ENCODE data around the gene VGLL2.

Gene VGLL2

GRCh38 chr6:117268924-117269323, 3.6 kb downstream of the VGLL2 start:
- no peak for DNase-seq (ENCODE audit: low read depth, low spot score)

GRCh38 chr6:117269638-117270054, 4.3 kb downstream of the VGLL2 start:
- no peak for DNase-seq (ENCODE audit: low read depth, low spot score)

- no peak for DNase-seq (ENCODE audit: low read depth, low spot score)
Measured at GRCh38 chr6:117270055-117270842, 4.9 kb downstream of the VGLL2 start.

GRCh38 chr6:117270843-117271507, 5.6 kb downstream of the VGLL2 start:
- DNase-seq (ENCODE audit: low read depth, low spot score): no peak

GRCh38 chr6:117272032-117272866, 6.9 kb downstream of the VGLL2 start:
- DNase-seq (ENCODE audit: low read depth, low spot score): no peak

- DNase-seq (ENCODE audit: low read depth, low spot score): no peak
Measured at GRCh38 chr6:117272891-117273290, 7.5 kb downstream of the VGLL2 start.

GRCh38 chr6:117275205-117275604, 9.8 kb downstream of the VGLL2 start:
- no peak for DNase-seq (ENCODE audit: low read depth, low spot score)

GRCh38 chr6:117275711-117276110, 10.4 kb downstream of the VGLL2 start:
- DNase-seq (ENCODE audit: low read depth, low spot score): no peak

- DNase-seq (ENCODE audit: low read depth, low spot score): no peak
Measured at GRCh38 chr6:117276778-117277316, 11.5 kb downstream of the VGLL2 start.

GRCh38 chr6:117280922-117281321, 15.6 kb downstream of the VGLL2 start:
- DNase-seq (ENCODE audit: low read depth, low spot score): no peak

GRCh38 chr6:117288083-117288715, 22.8 kb downstream of the VGLL2 start:
- no peak for DNase-seq (ENCODE audit: low read depth, low spot score)

- no peak for DNase-seq (ENCODE audit: low read depth, low spot score)
Measured at GRCh38 chr6:117290173-117290846, 25.0 kb downstream of the VGLL2 start.

GRCh38 chr6:117298941-117299340, 33.6 kb downstream of the VGLL2 start:
- no peak for DNase-seq (ENCODE audit: low read depth, low spot score)

- no peak for DNase-seq (ENCODE audit: low read depth, low spot score)
Measured at GRCh38 chr6:117303323-117303722, 38.0 kb downstream of the VGLL2 start.

- no peak for DNase-seq (ENCODE audit: low read depth, low spot score)
Measured at GRCh38 chr6:117304446-117304845, 39.1 kb downstream of the VGLL2 start.

- DNase-seq (ENCODE audit: low read depth, low spot score): no peak
Measured at GRCh38 chr6:117306227-117306790, 41.0 kb downstream of the VGLL2 start.

- no peak for DNase-seq (ENCODE audit: low read depth, low spot score)
Measured at GRCh38 chr6:117307655-117308054, 42.3 kb downstream of the VGLL2 start.

GRCh38 chr6:117309069-117309468, 43.7 kb downstream of the VGLL2 start:
- DNase-seq (ENCODE audit: low read depth, low spot score): no peak

- DNase-seq (ENCODE audit: low read depth, low spot score): no peak
Measured at GRCh38 chr6:117309611-117310010, 44.3 kb downstream of the VGLL2 start.

GRCh38 chr6:117311310-117311709, 46.0 kb downstream of the VGLL2 start:
- DNase-seq (ENCODE audit: low read depth, low spot score): no peak

GRCh38 chr6:117311726-117312125, 46.4 kb downstream of the VGLL2 start:
- no peak for DNase-seq (ENCODE audit: low read depth, low spot score)

All from brain pericyte (primary cell).